ENCODE results near the gene CKAP2L.

DNA sequence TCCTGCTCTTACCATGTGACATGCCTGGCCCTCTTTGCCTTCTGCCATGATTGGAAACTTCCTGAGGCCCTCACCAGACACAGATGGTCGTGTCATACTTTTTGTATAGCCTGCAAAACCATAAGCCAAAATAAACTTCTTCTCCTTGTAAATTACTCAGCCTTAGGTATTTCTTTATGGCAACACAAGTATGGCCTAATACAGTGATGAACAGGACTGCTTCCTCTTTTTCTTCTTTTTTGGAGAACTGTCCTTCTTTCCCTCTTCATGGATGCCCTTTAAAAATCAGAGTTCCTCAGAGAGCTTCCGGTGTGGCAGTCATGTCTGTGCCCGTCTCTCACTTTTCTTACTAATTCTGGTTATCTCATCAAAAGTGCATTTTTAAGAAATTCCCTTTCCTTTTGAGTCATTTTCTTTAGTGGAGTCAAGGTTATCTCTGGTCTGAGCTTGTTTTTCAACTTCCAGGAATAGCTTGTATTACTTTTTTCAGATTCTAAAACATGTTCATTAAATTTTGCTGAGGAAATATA lies 29.1 kb upstream of the CKAP2L start:
- TF ChIP-seq ZNF70 (CRISPR knock-in tag; IDR thresholded peaks at IDR 0.05) (no peak), ZFP30 (CRISPR knock-in tag; IDR thresholded peaks at IDR 0.05) (no peak), ZFP3 (CRISPR knock-in tag; IDR thresholded peaks at IDR 0.05) (no peak), SNAI2 (CRISPR knock-in tag; IDR thresholded peaks at IDR 0.05) (no peak), RARB (CRISPR knock-in tag; IDR thresholded peaks at IDR 0.05) (no peak), OSR1 (CRISPR knock-in tag; IDR thresholded peaks at IDR 0.05) (no peak), ISL1 (CRISPR knock-in tag; IDR thresholded peaks at IDR 0.05) (no peak)
- TF ChIP-seq, protein P1, sequence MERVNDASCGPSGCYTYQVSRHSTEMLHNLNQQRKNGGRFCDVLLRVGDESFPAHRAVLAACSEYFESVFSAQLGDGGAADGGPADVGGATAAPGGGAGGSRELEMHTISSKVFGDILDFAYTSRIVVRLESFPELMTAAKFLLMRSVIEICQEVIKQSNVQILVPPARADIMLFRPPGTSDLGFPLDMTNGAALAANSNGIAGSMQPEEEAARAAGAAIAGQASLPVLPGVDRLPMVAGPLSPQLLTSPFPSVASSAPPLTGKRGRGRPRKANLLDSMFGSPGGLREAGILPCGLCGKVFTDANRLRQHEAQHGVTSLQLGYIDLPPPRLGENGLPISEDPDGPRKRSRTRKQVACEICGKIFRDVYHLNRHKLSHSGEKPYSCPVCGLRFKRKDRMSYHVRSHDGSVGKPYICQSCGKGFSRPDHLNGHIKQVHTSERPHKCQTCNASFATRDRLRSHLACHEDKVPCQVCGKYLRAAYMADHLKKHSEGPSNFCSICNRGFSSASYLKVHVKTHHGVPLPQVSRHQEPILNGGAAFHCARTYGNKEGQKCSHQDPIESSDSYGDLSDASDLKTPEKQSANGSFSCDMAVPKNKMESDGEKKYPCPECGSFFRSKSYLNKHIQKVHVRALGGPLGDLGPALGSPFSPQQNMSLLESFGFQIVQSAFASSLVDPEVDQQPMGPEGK (CRISPR knock-in tag; IDR thresholded peaks at IDR 0.05; ENCODE audit: borderline replicate concordance), result no peak
